Endothelial cell of hepatic sinusoid (primary cell): Measurements from ENCODE around the gene PIGN.
"Not testable (repeated sequence)": the region's sequence is repeated elsewhere in the genome, so short reads cannot be mapped to it uniquely, and the experiment has no call there.

ENCODE experiments used
- in situ Hi-C: cut with HindIII; loops from 2 replicates; pipeline ENCODE4 v1.10.0; 2017; ENCODE audit warnings: low sequenced_read_pairs

Gene PIGN

DNA sequence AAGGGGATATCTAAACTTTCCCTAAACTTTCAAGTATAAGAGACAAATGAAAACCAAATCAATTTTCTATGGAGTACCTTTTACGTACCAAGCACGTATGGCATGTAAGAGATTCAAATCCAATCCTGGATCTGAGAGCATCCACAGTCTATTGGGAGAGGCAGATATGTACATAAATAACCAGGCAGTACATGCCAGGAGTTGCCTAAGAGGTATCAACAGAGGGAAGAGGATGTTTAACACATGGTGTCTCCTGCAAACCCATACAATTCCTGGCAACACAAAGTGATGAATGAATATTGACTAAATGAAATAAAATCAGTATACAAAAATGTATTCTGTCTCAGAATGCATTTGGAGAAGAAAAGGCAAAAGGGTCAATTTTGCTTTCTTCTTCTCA is 116.6 kb downstream of the PIGN start:
- in situ Hi-C loops: no loop called here

DNA sequence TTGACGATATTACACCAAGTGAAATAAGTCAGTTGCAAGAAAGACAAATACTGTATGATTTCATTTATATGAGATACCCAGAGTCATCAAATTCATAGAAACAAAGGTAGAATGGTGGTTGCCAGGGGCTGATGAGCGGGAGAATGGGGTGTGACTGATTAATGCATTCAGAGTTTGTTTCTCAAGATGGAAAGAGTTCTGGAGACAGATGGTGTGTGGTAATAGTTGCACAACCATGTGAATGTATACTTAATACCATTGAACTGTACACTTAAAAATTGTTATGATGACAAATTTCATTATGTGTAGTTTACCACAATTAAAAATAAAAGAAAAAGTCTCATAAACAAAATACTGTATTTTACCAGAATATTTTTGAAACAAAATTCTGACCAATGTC is 117.3 kb downstream of the PIGN start:
- in situ Hi-C loops: no loop called here

DNA sequence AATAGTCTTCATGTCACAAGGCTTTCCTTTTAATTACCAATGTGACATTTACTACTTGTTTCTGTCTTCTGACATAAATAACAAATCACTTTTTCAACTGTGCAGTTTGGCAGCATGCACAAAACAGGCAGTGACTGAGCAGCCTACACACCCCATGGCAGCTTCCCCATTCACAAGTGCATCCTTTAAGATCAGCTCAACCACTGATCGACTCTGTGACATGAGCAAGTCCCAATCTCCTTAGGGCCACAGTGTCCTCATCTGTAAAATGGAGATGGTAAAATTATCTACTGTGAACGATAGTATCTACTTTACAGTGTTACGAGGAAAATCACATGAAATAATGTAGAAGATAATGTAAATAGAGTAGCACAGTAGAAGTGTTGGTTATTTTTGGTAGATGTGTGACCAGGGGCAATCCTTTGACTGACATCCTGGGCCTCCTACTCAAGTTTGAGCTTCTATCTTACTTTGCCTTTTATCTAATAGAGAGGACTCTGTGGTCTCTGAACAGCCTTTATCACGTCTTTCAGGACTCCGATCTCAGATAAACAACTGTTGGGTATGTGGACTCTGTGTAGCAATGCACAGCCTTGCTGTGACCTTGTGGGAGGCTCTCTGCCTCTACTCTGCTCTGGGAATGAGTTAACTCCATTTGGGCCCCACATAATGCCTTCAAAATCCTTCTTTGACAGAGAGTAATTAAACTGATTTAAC is 120.6 kb downstream of the PIGN start:
- in situ Hi-C loops: no loop called here

DNA sequence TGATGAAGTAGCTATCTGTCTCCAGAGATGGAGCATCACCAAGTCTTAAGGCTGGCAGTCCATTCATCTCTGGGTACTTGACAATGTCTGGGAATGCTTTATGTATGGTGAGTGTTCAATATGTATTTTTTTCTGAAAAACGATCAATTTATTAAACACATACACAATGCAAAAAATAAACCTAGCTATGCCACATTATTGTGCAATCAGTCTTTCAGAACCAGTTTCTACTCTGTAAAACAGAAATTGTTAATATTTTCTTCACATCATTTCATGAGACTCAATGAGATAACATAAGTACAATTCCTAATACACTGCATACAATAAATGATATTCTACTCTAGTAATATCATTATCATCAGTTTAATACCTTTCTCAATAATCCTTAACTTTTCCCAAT is 122.5 kb downstream of the PIGN start:
- in situ Hi-C loops: no loop called here

DNA sequence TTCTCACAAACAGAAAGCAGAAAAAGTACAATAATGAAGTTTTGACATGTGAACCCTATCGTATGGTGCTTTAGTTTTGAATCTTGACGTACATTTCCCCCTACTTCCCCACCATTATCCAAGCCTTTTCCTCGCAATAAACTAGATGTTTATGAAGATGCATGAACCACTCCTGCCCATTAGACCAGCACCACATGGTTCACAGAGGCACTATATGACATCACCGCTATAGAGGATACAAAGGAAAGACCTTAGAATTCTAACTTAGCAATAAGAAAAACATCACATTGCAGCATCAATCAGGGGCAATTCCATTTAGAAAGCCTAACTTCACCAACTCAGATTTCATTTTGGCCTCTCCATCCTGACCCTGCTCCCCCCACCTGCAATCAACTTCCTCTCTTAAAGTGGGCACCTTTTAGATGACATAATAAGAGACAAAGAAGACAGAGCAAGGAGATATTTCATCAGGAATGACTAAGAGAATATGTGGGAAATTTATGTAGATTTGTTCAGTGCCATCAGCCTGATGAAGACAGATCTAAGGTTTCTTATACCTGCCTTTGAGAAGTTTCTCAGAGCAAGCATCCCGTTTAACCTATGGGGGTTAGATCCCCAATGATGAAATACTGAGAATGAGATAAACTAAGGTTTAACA is 124.9 kb downstream of the PIGN start:
- in situ Hi-C loops: no loop called here

DNA sequence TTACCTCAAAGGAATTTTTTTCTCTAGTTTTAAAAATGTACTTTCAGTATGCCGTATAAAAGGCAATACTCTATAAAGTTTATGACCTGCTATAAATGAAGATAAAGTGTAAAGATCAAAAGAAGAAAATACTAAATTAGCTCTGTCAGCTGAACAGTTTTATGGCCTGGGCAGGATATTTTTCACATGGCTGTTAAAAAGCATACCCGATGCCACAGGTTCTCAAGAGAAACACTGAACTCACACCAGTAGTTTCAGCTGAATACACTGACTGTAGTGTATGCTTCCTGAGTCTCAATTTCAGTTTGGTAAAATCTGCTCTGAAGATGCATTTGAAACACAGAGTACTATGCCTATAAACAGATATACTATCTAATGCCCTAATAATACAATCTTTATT is 126.0 kb downstream of the PIGN start:
- in situ Hi-C loops: no loop called here

DNA sequence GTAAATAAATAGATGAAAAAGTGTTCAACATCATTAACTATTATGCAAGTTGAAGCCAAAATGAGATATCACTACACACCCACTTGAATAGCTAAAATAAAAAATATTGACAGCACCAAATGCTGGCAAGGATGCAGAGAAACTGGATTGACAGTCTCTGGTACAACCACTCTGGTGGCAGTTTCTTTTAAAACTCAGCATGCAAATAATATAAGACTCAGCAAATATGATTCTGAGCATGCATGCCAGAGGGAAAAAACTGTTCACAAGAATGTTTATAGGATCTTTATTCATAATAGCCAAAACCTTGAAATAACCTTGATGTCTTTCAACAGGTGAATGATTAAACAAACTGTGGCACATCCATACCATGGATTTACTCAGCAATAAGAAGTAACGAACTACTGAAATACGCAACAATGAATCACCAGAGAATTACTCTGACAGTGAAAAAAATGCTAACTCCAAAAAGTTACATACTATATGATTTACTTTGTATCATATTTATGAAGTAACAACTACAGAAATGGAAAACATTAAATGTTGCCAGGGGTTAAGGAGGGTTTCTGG is 131.8 kb downstream of the PIGN start:
- in situ Hi-C loops: no loop called here

DNA sequence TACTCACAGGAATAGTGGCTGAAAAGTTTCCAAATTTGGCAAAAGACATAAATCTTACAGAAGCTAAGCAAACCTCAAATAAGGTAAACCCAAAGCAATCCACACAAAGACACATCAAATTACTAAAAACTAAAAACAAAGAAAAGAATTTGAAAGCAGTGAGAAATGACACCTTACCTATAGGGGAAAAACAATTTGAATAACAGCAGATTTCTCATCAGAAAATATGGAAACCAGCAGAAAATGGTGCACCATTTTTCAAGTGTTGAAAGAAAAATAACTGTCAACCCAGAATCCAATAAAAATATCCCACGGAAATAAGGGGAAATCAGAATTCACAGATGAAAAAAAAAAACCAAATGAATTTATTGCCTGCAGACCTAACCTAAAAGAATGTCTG is 138.6 kb downstream of the PIGN start:
- in situ Hi-C loops: no loop called here

DNA sequence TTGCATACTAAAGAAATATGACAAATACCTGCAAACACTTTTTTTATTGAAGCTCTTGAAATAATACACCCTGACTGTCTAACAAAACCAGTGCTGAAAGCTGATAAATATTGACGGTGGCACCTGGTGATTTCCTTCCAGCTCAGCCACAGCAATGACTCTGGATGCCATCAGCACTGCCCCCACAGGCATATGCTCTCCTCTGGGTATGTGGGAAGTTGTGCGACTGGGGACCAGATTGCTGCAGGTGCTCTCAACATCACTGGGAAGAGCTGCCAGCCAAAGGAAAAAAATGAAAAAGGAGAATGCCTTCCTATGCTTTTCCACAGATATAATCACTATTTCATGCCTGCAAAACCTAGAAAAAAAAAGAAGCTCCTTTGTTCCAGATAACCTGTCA is 141.5 kb downstream of the PIGN start:
- in situ Hi-C loops: no loop called here

DNA sequence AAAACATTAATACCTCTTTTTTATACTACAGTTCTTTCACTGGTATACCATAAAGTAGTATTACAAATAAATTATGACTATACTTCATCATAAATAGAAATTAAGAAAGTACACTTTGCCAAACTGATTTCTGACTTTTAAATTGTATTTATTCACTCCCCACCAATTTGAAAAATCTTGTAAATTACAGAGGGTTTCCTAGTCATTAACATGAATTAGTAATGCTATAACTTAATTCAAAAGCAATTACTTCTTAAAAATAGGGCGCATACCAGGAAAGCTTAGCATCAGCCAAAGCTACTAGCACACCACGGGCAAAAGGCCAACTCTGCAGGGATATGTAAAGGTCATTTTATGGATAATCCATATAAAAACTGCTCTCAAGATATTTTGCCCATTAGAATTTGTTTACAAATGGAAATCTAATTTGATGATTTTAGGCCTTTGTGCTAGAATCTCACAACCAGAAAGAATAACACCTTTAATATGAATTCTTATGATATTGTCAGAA is 142.3 kb downstream of the PIGN start:
- in situ Hi-C loops: no loop called here

DNA sequence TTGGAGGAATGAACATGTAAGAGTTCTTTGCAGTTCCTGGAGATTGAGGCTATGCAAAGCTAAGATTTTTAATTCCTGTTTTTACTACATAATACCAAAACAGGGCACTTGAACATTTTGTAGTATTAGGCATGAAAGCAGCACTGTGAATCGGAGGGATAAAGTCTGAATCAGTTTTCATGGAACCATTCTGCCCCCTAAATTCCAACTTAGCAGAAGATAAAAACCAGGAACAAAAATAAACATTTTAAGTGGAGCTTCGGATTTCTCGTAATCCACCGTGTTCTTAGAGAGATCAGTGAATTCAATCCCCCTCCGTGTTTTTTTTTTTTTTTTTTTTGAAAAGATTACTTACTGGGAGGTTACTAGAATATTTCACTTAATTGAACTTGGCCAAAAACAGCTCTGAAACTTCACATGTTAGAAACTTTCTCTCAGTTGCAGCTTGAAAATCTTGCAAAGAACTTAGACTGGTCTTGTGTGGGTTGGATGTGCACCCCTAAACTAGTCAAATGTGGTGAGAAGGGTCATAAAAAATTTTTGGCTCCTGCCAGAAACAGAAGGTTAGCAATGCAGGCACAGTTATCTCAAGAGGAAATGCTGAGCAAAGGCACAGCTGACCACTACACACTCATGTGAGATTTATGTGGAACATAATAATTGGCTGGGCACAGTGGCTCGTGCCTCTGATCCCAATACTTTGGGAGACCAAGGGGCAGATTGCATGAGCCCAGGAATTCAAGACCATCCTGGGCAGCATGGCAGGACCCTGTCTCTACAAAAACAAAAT is 148.7 kb downstream of the PIGN start:
- in situ Hi-C loops: no loop called here

DNA sequence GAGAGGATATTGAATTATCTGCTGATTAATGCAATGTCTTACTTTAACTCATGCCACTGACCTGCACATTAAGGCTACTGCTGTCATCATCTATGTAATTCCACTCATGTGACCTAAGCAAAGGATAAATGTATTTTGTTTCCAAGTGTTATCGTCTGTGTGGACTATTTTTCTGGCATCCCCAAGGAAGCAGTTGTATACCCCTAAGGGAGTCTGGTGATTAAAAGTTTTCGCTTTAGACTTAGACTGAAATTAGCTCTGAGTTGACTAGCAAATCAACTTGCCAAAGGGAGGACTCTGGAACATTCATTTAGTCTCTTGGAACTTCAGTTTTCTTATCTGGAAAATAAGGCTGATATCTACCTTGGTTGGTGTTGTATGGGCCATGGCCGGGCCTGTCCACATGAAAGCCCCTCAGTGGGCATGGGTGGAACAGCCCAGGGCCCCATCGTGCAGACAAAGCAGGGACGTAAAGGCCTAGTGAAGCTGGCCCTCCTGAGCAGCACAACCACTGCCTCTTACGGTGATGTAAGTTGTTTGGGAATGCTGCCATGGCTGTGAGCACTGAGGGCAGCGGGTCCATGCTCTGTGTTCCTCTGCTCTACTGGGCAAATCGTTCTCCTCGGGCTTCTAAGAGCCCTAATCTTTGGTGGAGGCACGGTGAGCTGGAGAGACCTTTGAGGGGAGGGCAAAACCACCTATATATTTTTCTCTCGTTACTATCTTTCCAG is 149.7 kb downstream of the PIGN start:
- in situ Hi-C loops: no loop called here

DNA sequence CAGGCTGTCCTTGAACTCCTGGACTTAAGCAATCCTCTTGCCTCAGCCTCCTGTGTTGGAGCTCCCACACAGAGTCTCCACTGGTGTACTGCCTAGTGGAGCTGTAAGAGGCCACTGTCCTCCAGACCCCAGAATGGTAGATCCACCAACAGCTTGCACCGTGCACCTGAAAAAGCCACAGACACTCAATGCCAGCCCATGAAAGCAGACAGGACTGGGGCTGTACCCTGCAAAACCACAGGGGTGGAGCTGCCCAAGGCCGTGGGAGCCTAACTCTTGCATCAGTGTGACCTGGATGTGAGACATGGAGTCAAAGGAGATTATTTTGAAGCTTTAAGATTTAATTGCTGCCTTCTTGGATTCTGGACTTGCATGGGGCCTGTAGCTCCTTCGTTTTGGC is 152.6 kb downstream of the PIGN start:
- in situ Hi-C loops: not testable (repeated sequence)

DNA sequence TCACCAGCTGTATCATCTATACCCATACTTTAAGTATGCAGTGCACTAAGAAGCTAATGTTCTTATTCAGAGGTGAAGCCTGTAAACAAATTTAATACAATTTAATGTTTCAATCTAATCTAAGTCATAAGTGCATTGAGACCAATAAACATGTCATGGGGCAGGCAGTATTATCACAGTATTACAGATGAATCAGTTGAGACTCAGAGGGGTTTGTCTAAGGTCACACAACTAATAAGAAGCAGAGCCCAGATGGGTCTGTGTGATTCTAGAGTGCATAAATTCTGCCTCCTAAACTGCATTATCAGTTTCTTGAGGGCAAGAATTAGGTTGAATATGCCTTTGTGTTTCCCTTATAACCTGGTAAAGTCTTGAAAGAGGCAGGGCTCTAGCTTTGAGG is 153.1 kb downstream of the PIGN start:
- in situ Hi-C loops: no loop called here

DNA sequence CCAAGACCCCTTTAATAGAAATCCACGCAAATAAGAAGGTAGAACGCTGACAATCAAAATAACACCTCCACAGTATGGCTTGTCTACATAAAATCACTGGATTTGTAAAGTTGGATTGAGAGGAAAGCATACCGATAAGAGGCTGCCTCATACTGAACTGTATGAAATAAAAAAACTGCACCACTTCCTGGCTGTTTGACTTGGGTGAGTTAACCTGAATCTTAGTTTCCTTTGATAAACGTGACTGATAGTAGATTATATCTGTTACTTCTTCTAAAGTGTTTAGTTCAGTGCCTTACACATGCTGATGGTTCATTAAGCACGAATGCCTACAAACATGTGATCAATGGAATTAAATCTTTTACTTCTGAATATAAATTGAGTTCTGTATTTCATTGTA is 153.6 kb downstream of the PIGN start:
- in situ Hi-C loops: no loop called here

DNA sequence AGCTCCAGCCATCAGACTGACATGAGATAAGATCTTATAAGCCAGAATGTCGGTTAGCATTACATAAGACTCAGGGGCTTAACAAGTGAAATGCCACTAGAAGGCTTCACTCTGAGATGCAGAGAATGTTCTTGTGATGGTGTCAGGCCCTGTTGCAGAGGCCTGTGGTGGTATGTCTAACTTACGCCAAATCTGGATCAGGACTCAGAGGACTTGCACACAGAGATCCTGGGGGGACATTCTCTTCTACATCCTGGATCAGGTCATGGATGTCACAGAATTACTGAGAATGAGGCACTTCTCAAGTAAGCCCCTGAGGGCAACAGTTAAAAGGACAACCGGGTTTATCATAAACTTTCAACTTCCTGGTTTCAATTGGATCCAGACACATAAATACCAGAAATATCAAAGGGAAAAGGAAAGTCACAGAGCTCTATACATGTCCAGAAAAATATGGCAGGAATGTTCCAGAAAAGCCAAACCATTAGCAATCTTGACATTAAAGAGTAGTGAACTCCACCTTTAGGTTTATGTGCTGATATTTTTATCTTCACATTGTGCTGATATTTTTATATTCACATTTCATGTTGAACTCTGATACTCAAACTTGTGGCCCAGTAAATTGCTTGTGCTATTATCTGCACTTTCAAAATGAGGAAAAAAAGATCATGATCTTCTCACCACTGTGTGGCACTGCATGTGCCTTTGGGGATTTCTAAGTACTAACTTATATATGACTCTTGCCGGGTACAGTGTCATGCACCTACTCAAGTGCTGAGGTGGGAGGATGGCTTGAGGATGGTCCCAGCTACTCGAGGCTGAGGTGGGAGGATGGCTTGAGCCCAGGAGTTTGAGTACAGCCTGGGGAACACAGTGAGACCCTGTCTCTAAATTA is 156.5 kb downstream of the PIGN start:
- in situ Hi-C loops: no loop called here

DNA sequence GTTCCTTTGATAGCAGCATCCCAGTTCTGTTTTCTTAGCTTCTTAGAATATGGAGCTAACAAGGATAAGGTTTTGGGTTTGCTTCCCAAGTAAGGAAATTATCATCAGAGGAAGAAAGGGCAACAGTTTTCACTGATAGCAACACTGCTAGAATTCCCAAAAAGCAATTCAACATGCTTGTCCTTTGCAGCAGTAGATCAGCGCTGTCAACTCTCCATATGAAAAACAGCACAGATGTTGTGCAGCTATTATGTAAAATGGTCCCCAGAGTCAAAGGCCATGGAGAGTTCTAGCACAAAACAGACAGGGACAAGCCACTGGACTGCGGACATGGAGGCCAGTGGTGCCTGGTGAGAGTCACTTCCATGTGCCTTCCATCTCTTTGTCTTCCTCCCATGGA is 158.1 kb downstream of the PIGN start:
- in situ Hi-C loops: no loop called here

DNA sequence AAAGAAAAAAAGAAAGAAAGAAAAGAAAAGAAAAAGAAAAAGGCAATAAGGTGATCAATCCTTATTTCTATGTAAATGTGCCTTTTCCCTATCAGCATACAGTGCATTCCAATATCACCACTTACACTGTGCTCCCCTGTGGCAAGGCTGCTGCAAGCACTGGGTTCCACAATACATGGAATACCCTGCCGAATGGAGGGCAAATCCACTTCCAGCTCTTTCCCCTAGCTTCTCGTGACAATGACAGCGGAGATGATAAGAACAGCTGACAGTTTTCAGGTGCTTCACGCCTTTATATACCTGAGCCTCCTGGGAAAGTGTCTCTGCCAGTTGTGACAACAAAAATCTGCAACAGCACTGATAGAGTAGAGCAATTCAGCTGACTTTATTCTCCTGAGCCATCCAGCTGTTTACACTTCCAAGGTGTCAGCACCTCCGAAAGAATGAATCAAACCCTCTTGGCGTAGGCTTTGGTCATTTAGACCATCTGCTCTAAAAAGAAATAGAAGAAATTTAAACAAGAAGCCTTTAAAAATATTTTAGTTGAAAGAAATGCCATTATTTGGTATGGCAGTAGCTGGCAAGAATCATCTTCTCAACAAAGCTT is 158.8 kb downstream of the PIGN start:
- in situ Hi-C loops: no loop called here

DNA sequence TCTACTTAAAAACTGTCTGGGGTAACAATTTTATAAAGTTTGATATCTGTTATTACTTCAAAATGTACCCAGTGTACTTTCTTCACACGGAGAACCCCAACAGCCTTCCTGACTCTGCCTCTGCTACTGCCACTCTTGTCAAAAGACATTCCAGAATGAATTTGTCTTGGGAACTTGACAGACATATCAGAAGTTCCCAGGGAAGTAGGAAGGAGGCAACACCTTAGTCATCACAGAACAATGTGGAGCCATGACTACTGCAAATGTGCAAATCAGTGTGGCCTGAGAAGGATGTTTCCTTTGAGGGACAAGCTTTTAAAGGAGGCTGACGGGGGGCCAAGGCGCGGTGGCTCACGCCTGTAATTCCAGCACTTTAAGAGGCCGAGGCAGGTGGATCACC is 160.3 kb downstream of the PIGN start:
- in situ Hi-C loops: no loop called here
